IMR-90 (cell line): Measurements from ENCODE around the gene RGMA. TPM values are rescaled to one million over a fixed set of nuclear protein-coding genes. Genes with fewer than 3 reads are reported as not detected.

Source experiments
- ATAC-seq: fragments of 200-7000 bp; cut with Tn5 transposase; 2 replicates; pipeline ENCODE4 v1.9.1; 2020; ENCODE audit warnings: low read depth, mild to moderate bottlenecking, moderate library complexity
- BruUV-seq: library from RNA; stranded (reverse); fragments of 400-500 nt; replicated peaks from 2 replicates; lab custom pipeline; 2021; lab: Mats Ljungman, UMichigan
- CTCF ChIA-PET: fragments of 300-600 bp; formaldehyde crosslinking; extraction: SDS; loops from one replicate; lab custom pipeline; 2021; ENCODE audit warnings: antibody characterized with exemption; lab: Yijun Ruan, JAX
- POLR2A ChIA-PET: fragments of 300-600 bp; sonication (Branson Sonifier 250); formaldehyde crosslinking; loops from one replicate; lab custom pipeline; 2022; ENCODE audit warnings: antibody characterized with exemption; ENCODE audit not compliant: unreplicated experiment; lab: Charles Lee
- DNase-seq: peaks from one replicate; pipeline ENCODE4 v3.0.0; 2013
- H2AFZ ChIP-seq: replicated peaks from 2 replicates; pipeline ENCODE3; 2013; ENCODE audit warnings: low read length, mild to moderate bottlenecking; ENCODE audit not compliant: poor library complexity
- H2AK5ac ChIP-seq: 2 replicates; pipeline ENCODE4 v1.6.1; 2013; ENCODE audit warnings: low read depth, low read length, inconsistent platforms
- H2AK9ac ChIP-seq: replicated peaks from 2 replicates; pipeline ENCODE3; 2013; ENCODE audit warnings: mild to moderate bottlenecking, low read depth, low read length, moderate library complexity; ENCODE audit not compliant: poor library complexity
- H2BK120ac ChIP-seq: 2 replicates; pipeline ENCODE4 v1.6.1; 2013; ENCODE audit warnings: low read depth, low read length, inconsistent platforms
- H2BK15ac ChIP-seq: 3 replicates; pipeline ENCODE4 v1.6.1; 2013; ENCODE audit warnings: low read depth, low read length, inconsistent platforms
- H2BK20ac ChIP-seq: 2 replicates; pipeline ENCODE4 v1.6.1; 2013; ENCODE audit warnings: low read depth, mild to moderate bottlenecking, inconsistent platforms, low read length, moderate library complexity
- H2BK5ac ChIP-seq: 2 replicates; pipeline ENCODE4 v1.6.1; 2013; ENCODE audit warnings: mild to moderate bottlenecking, low read depth, low read length, inconsistent platforms; ENCODE audit not compliant: poor library complexity, severe bottlenecking
- H3K14ac ChIP-seq: replicated peaks from 2 replicates; pipeline ENCODE4 v1.6.1; 2013; ENCODE audit warnings: low read depth, low read length, inconsistent platforms
- H3K18ac ChIP-seq: 2 replicates; pipeline ENCODE4 v1.6.1; 2013; ENCODE audit warnings: low read depth, low read length, control low read depth
- H3K23ac ChIP-seq: 2 replicates; pipeline ENCODE4 v1.6.1; 2013; ENCODE audit warnings: low read depth, low read length, inconsistent platforms
- H3K27ac ChIP-seq: 2 replicates; pipeline ENCODE4 v1.5.1; 2013; ENCODE audit warnings: mild to moderate bottlenecking, control low read depth, low read length; ENCODE audit not compliant: insufficient read depth
- H3K27me3 ChIP-seq: 2 replicates; pipeline ENCODE4 v1.6.1; 2013; ENCODE audit warnings: low read length; ENCODE audit not compliant: control insufficient read depth, insufficient read depth
- H3K36me3 ChIP-seq: 2 replicates; pipeline ENCODE4 v1.6.1; 2013; ENCODE audit warnings: low read length, mixed read lengths; ENCODE audit not compliant: control insufficient read depth, insufficient read depth
- H3K4ac ChIP-seq: 2 replicates; pipeline ENCODE4 v1.6.1; 2013; ENCODE audit warnings: low read depth, low read length, inconsistent platforms
- H3K4me1 ChIP-seq: 2 replicates; pipeline ENCODE4 v1.6.1; 2013; ENCODE audit warnings: low read length, mixed read lengths; ENCODE audit not compliant: control insufficient read depth, insufficient read depth
- H3K4me2 ChIP-seq: 2 replicates; pipeline ENCODE4 v1.6.1; 2013; ENCODE audit warnings: low read depth, mild to moderate bottlenecking, control low read depth, low read length, moderate library complexity
- H3K4me3 ChIP-seq: 2 replicates; pipeline ENCODE4 v1.5.1; 2013; ENCODE audit warnings: low read depth, mild to moderate bottlenecking, control low read depth, low read length, moderate library complexity; ENCODE audit not compliant: insufficient read depth
- H3K56ac ChIP-seq: 2 replicates; pipeline ENCODE4 v1.6.1; 2013; ENCODE audit warnings: low read length, inconsistent platforms; ENCODE audit not compliant: insufficient read depth; ENCODE audit errors: extremely low read depth
- H3K79me1 ChIP-seq, 2 experiments: 2 replicates each; pipeline ENCODE4 v1.6.1; 2013; ENCODE audit warnings: low read length in 2 of 2, inconsistent platforms in 1 of 2, low read depth in 1 of 2
- H3K9ac ChIP-seq: 2 replicates; pipeline ENCODE4 v1.6.1; 2013; ENCODE audit warnings: low read depth, low read length, control low read depth
- H3K9me1 ChIP-seq: 2 replicates; pipeline ENCODE4 v1.6.1; 2013; ENCODE audit warnings: low read length, inconsistent platforms; ENCODE audit not compliant: insufficient read depth
- H3K9me3 ChIP-seq: 2 replicates; pipeline ENCODE4 v1.6.1; 2013; ENCODE audit warnings: low read length; ENCODE audit not compliant: control insufficient read depth, insufficient read depth
- H4K20me1 ChIP-seq: 2 replicates; pipeline ENCODE4 v1.6.1; 2013; ENCODE audit warnings: low read length, inconsistent platforms; ENCODE audit not compliant: insufficient read depth
- H4K5ac ChIP-seq: 2 replicates; pipeline ENCODE4 v1.6.1; 2013; ENCODE audit warnings: mild to moderate bottlenecking, low read depth, low read length, control low read depth
- H4K8ac ChIP-seq, 2 experiments: 2 replicates each; pipeline ENCODE4 v1.6.1; 2013; ENCODE audit warnings: low read depth in 2 of 2, low read length in 2 of 2, control low read depth in 1 of 2, inconsistent platforms in 1 of 2
- H4K91ac ChIP-seq: 2 replicates; pipeline ENCODE4 v1.6.1; 2013; ENCODE audit warnings: low read depth, low read length, inconsistent platforms; ENCODE audit not compliant: insufficient read depth
- BHLHE40 ChIP-seq: fragments of 150-350 bp; IDR thresholded peaks from 2 replicates; pipeline ENCODE4 v1.6.1; 2016; ENCODE audit warnings: mild to moderate bottlenecking, low read depth, low read length
- CEBPB ChIP-seq: IDR thresholded peaks from 2 replicates; pipeline ENCODE4 v1.6.1; 2012; ENCODE audit warnings: low read depth, low read length, improper control_type of control experiment
- CHD1 ChIP-seq: IDR thresholded peaks from 2 replicates; pipeline ENCODE4 v1.6.1; 2012; ENCODE audit warnings: low read depth, low read length, improper control_type of control experiment
- CTCF ChIP-seq: conservative IDR thresholded peaks from 2 replicates; pipeline ENCODE4 v1.5.1; 2012; ENCODE audit warnings: mild to moderate bottlenecking, low read depth, low read length, improper control_type of control experiment
- FOS ChIP-seq: fragments of 150-350 bp; IDR thresholded peaks from 2 replicates; pipeline ENCODE4 v1.6.1; 2016; ENCODE audit warnings: low read depth, low read length
- MAFK ChIP-seq: IDR thresholded peaks from 2 replicates; pipeline ENCODE4 v1.6.1; 2012; ENCODE audit warnings: low read depth, low read length, improper control_type of control experiment
- MAZ ChIP-seq: IDR thresholded peaks from 2 replicates; pipeline ENCODE4 v1.6.1; 2012; ENCODE audit warnings: low read depth, mild to moderate bottlenecking, low read length, improper control_type of control experiment, moderate library complexity, borderline replicate concordance
- MXI1 ChIP-seq: IDR thresholded peaks from 2 replicates; pipeline ENCODE4 v1.6.1; 2012; ENCODE audit warnings: low read depth, mild to moderate bottlenecking, low read length, moderate library complexity, borderline replicate concordance
- NFE2L2 ChIP-seq: fragments of 150-350 bp; IDR thresholded peaks from 2 replicates; pipeline ENCODE4 v1.6.1; 2016; ENCODE audit warnings: low read depth, mild to moderate bottlenecking, low read length
- POLR2A ChIP-seq: IDR thresholded peaks from 2 replicates; pipeline ENCODE4 v1.6.1; 2012; ENCODE audit warnings: mild to moderate bottlenecking, low read depth, low read length
- RAD21 ChIP-seq: IDR thresholded peaks from 2 replicates; pipeline ENCODE4 v1.6.1; 2012; ENCODE audit warnings: low read length, improper control_type of control experiment
- RCOR1 ChIP-seq: IDR thresholded peaks from 2 replicates; pipeline ENCODE4 v1.6.1; 2012; ENCODE audit warnings: mild to moderate bottlenecking, low read length, improper control_type of control experiment; ENCODE audit not compliant: insufficient replicate concordance
- RFX5 ChIP-seq: IDR thresholded peaks from 2 replicates; pipeline ENCODE4 v1.8.0; 2012; ENCODE audit warnings: low read depth, mild to moderate bottlenecking, low read length, moderate library complexity
- SMC3 ChIP-seq: fragments of 150-350 bp; IDR thresholded peaks from 2 replicates; pipeline ENCODE4 v1.6.1; 2016; ENCODE audit warnings: low read depth, mild to moderate bottlenecking, antibody characterized with exemption, low read length, moderate library complexity
- WGBS, 2 experiments: methylation state at CpG; one replicate each; pipeline versions ENCODE4 v1.1.5 to v1.1.7; 2013; ENCODE audit warnings: missing lambda C conversion rate in 2 of 2; ENCODE audit not compliant: insufficient read length in 1 of 2; ENCODE audit errors: extremely low coverage in 2 of 2; 5-methylcytosine and 5-hydroxymethylcytosine counted together
- dilution Hi-C: fragments of 300-500 bp; cut with HindIII; formaldehyde crosslinking; loops from one replicate; pipeline ENCODE4 v1.14.3; 2018; ENCODE audit warnings: low sequenced_read_pairs; ENCODE audit not compliant: unreplicated experiment
- in situ Hi-C: fragments of 300-500 bp; cut with MboI; formaldehyde crosslinking; loops from 3 replicates; pipeline ENCODE4 v1.14.3; 2019; ENCODE audit warnings: low sequenced_read_pairs, inconsistent platforms, mixed read lengths
- intact Hi-C: fragments of 100-400 bp; cut with micrococcal nuclease; formaldehyde crosslinking; loops from 2 replicates; pipeline ENCODE4 v1.10.0; 2022
- polyA plus RNA-seq, 3 experiments: library from polyadenylated mRNA; depleted of rRNA; stranded (reverse); fragments of >200 nt; gene quantifications; 2 replicates each; pipeline ENCODE4 v1.2.3, GENCODE V29; 2012; ENCODE audit warnings: low replicate concordance in 1 of 3
- total RNA-seq: library from RNA; depleted of rRNA; stranded (reverse); fragments of >200 nt; gene quantifications from 2 replicates; pipeline ENCODE4 v1.2.3, GENCODE V29; 2012
- TF ChIP-seq, protein P1 (sequence below): fragments of 150-350 bp; IDR thresholded peaks from 2 replicates; pipeline ENCODE4 v1.6.1; 2017; ENCODE audit warnings: mild to moderate bottlenecking, antibody characterized with exemption, low read length, low read depth
- TF ChIP-seq, protein P2 (sequence below): fragments of 150-350 bp; IDR thresholded peaks from 2 replicates; pipeline ENCODE4 v1.6.1; 2016; ENCODE audit warnings: low read depth, mild to moderate bottlenecking, low read length, moderate library complexity, borderline replicate concordance

RGMA gene
- total and polyA plus RNA-seq, 2 of the 4 experiments (the other 2 are of a cell fraction) = 0.18 to 0.26 TPM

GRCh38 chr15:93109336-93110102, 20.5 kb upstream of the RGMA start:
- ChIA-PET POLR2A (no interaction called here), CTCF (no interaction called here)
- Histone ChIP-seq H4K91ac (no peak overlapping the region), H4K5ac (no peak overlapping the region), H3K27me3 (no peaks in the 10 kb centered on the region; the same call in 1 of the 2 replicates), H3K79me1 (no peaks in the 10 kb centered on the region), H2BK20ac (no peak overlapping the region), H2BK15ac (no peak overlapping the region), H3K9ac (no peak overlapping the region), H3K9me1 (no peaks in the 10 kb centered on the region), H2AK9ac (no peak overlapping the region), H2BK120ac (no peak overlapping the region), H3K4me2 (no peak overlapping the region), H3K23ac (no peak overlapping the region), H3K36me3 (no peaks in the 10 kb centered on the region), H3K27ac (no peak overlapping the region), H3K9me3 (no peaks in the 10 kb centered on the region), H3K18ac (no peak overlapping the region), H4K20me1 (no peaks in the 10 kb centered on the region), H3K4ac (no peak overlapping the region), H2BK5ac (no peak overlapping the region), H3K56ac (no peak overlapping the region), H2AK5ac (no peak overlapping the region), H3K4me1 (no peaks in the 10 kb centered on the region), H2AFZ (no peak overlapping the region), H3K14ac (no peak overlapping the region), H4K8ac (no peak overlapping the region), H3K4me3 (no peak overlapping the region)
- dilution Hi-C loops = no loop called here
- no peak for ATAC-seq
- 10% methylated on average over 19 of the region's 46 CpGs; no CpG with 5 or more reads in 1 of the 2 experiments for WGBS, 2 experiments
- BruUV-seq = no TSS peak
- intact Hi-C loops = no loop called here
- in situ Hi-C loops = no loop called here
- DNase-seq = no peak
- TF ChIP-seq RAD21 = no peak
- TF ChIP-seq, protein P1, sequence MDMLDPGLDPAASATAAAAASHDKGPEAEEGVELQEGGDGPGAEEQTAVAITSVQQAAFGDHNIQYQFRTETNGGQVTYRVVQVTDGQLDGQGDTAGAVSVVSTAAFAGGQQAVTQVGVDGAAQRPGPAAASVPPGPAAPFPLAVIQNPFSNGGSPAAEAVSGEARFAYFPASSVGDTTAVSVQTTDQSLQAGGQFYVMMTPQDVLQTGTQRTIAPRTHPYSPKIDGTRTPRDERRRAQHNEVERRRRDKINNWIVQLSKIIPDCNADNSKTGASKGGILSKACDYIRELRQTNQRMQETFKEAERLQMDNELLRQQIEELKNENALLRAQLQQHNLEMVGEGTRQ = no peak
- no peak for TF ChIP-seq MAZ
- TF ChIP-seq CHD1 = no peak
- TF ChIP-seq, protein P2, sequence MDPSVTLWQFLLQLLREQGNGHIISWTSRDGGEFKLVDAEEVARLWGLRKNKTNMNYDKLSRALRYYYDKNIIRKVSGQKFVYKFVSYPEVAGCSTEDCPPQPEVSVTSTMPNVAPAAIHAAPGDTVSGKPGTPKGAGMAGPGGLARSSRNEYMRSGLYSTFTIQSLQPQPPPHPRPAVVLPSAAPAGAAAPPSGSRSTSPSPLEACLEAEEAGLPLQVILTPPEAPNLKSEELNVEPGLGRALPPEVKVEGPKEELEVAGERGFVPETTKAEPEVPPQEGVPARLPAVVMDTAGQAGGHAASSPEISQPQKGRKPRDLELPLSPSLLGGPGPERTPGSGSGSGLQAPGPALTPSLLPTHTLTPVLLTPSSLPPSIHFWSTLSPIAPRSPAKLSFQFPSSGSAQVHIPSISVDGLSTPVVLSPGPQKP = no peak
- no peak for TF ChIP-seq SMC3
- no peak for TF ChIP-seq NFE2L2
- no peak for TF ChIP-seq CEBPB
- TF ChIP-seq BHLHE40 = no peak
- no peak for TF ChIP-seq RCOR1
- no peak for TF ChIP-seq FOS
- no peak for TF ChIP-seq RFX5
- no peak for TF ChIP-seq MXI1
- no peak for TF ChIP-seq CTCF
- TF ChIP-seq MAFK = no peak
- TF ChIP-seq POLR2A = no peak
